Measurements from ENCODE around the gene C13orf42.

Gene C13orf42

GRCh38 chr13:51111174-51111573 lies at the start of gene C13orf42:
Gene C13orf42 (minus strand): TSS chr13:51111274. CDS start chr13:51111209, 65 bp downstream.
- no peak for DNase-seq

DNA sequence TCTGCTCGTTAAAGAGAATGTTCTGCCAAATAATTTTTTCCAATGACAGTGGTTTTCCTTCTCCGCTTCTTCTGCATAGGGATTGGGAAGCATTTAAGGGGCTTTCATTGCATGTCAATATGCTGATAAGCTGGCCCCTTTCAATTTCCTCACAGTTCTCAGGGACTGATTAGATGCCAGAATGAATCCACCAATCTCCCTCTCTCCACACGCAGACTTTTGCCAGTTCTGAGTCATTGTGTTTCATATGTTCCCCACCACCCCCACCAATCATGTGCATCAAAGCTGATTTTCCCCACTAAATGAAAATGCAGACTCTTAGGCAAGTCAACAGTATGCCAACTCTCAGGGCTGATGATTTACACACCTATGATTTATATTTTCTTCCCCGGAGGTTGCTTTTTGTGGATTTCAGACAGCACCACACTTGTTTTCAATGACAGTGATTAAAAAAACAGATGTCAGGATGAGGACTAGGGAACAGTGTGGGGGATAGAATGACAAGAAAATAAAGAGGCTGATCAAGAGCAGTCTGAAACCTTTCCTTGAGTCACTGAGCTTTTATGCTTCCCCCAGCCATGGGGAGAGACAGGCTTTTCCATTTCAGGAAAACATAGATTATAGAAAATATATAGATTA lies 47.9 kb upstream of the C13orf42 start:
- no peak for DNase-seq

DNA sequence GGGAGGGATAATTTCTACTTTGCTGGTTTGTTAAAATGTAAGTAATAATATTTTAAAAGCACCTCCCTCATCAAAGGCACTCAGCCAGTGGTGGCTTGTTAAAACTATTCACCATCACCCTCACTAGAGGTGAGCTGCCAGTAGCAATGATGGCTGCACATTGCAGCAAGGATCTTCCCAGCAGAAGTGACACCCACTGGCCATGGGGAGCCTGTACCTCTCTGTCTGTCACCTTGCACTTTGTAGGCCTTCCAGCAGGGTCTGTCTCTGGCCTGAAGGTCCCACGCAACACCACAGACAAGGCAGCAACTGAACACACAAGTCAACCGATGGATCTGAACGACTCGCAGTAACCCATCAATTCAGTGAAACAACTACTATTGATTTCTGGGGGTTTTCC lies 47.3 kb upstream of the C13orf42 start:
- no peak for DNase-seq

DNA sequence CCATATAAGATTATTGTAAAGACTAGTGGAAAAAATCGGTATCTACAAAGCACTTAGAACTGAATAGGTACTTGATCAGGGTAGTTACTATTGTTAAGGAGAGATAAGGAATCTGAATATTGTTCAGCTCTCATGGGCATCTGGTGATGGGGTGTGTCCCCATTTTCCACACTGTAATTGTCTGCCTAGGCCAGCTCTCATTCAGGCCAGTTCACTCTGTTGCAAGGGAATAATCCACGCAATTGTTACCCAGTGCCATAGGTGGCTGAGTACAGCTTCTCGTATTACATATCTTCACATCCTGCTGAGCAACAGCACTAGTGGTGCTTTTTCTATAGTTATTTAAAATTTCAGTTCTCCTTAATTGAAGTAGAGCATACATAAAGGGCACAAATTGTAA lies 45.6 kb upstream of the C13orf42 start:
- DNase-seq: no peak

- no peak for DNase-seq
Measured at GRCh38 chr13:51155776-51156515, 44.9 kb upstream of the C13orf42 start.

DNA sequence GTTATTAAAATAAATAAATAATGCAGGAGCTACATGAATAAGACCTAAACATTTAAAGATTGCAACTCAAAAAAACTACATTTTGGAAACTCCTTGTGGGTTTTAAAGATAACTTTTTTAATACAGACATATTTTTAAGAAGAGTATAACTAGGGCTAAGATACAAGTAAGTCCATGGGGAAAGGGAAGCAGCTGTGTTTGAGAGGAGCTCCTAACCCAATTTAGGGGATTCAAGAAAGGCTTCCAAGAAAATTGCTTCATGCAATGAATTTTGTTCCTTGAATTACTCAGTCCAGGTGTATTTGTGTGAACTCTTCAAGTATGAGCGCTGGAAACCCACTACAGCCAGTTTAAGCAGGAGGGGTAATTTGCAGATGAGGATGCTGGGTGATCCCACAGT lies 44.1 kb upstream of the C13orf42 start:
- no peak for DNase-seq

GRCh38 chr13:51154029-51154555 lies 43.0 kb upstream of the C13orf42 start:
- DNase-seq: no peak

DNA sequence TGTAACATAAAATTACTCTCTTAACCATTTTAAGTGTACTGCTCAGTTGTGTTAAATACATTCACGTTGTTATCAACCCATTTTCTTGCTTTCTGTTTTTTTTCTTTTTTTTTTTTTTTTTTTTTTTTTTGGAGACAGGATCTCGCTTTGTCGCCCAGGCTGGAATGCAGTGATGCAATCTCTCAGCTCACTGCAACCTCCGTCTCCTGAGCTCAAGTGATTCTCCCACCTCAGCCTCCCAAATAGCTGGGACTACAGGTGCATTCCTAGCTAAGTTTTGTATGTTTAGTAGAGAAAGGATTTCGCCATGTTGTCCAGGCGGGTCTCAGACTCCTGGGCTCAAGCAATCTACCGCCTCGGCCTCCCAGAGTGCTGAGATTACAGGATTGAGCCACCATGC lies 42.5 kb upstream of the C13orf42 start:
- no peak for DNase-seq

- no peak for DNase-seq
Measured at GRCh38 chr13:51152701-51153100, 41.6 kb upstream of the C13orf42 start.

- DNase-seq: no peak
Measured at GRCh38 chr13:51151463-51151862, 40.4 kb upstream of the C13orf42 start.

GRCh38 chr13:51148952-51149573 lies 38.0 kb upstream of the C13orf42 start:
- DNase-seq: no peak

GRCh38 chr13:51148223-51148951 lies 37.3 kb upstream of the C13orf42 start:
- DNase-seq: no peak

DNA sequence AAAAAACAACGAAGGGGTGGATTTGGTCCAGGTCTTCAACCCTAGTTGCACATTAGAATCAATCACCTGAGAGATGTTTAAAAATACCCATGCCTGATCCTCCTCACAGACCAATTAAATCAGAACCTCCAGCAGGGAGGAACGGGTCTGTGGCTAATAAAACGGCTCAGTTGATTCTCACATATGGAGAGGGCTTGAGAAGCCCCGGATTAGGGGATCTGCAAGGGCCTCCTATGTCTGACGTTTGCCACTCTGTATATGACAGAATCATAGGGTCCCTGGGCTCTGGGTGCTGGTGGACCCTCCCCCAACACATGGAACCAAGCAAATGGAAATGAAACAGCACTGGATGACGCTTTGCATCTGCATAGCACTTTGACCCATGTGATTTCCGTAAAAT lies 36.7 kb upstream of the C13orf42 start:
- DNase-seq: no peak

- DNase-seq: no peak
Measured at GRCh38 chr13:51146667-51147066, 35.6 kb upstream of the C13orf42 start.

GRCh38 chr13:51137250-51137649 lies 26.2 kb upstream of the C13orf42 start:
- DNase-seq: no peak

DNA sequence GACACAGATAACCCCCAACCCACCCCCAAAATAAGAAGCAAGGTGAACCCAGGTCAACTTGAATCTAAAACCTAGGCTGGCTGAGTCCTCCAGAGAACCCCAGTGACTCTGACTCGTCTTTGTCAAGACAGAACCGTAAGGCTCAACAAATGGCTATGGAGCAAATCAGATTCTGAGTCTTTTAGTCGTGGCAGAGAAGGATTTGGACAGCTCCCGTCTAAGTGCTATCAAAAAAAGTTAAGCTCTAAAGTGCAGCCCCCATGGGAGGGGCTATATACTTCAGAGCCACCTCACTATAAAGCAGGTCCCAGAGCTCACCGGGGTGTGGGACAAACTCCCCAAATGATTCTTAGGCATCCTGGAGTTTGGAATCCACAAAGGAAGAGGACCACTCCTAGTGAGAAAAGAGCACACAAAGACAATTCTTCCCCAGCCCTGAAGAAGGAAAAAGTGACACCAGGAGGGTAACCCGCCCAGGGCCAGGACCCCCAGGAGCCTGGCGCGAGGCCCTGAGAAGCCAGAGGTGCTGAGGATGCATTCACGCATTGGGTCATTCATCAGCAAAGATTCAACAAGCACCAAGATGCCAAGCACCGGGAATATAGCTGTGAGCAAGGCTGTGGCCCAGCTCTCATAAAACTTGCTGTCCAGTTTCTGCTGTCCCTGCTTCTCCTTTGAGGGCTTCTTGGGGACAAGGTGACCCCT lies 25.4 kb upstream of the C13orf42 start:
- DNase-seq: no peak

GRCh38 chr13:51134763-51135365 lies 23.8 kb upstream of the C13orf42 start:
- no peak for DNase-seq

GRCh38 chr13:51130348-51130747 lies 19.3 kb upstream of the C13orf42 start:
- no peak for DNase-seq

- peak in 2 of 4 experiments; percentile 2 to 10 for DNase-seq
Measured at GRCh38 chr13:51125495-51126226, 14.6 kb upstream of the C13orf42 start.

GRCh38 chr13:51122868-51123566 lies 11.9 kb upstream of the C13orf42 start:
- DNase-seq: no peak

DNA sequence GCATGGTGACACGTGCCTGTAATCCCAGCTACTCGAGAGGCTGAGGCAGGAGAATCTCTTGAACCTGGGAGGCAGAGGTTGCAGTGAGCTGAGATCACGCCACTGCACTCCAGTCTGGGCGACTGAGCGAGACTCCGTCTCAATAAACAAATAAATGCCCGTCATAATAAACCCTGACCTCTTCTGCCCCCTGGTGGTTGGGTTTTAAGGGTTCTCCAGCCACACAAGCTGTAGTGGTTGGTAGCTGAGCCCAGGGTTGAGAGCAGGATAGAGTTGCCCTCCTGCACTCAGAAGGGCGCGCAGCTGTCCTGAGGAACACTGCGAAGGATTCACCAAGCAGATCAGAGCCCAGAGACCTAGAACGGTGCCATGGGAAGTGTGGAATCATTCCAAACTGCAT lies 9.8 kb upstream of the C13orf42 start:
- DNase-seq: peak in 1 of 4 experiments; percentile 3

Data from activated CD4-positive, CD25-positive, alpha-beta regulatory T cell (primary cell).